Vagina (tissue), 2 donors: ENCODE measurements around the gene POU2F1. TPM values are rescaled to one million over a fixed set of nuclear protein-coding genes. Genes with fewer than 3 reads are reported as not detected.

Experiments used
- DNase-seq, 2 donors: peaks; one replicate each; pipeline ENCODE4 v3.0.0-alpha.2; 2017; ENCODE audit errors: extremely low spot score in 2 of 2
- H3K27ac ChIP-seq: fragments of 200-600 bp; sonication (generic); one replicate; pipeline ENCODE4 v1.5.1; 2019
- H3K27me3 ChIP-seq: fragments of 200-600 bp; sonication (generic); one replicate; pipeline ENCODE4 v1.5.1; 2019
- H3K36me3 ChIP-seq, 2 donors: fragments of 200-600 bp; sonication (generic); one replicate each; pipeline ENCODE4 v1.5.1; 2017 to 2019
- H3K4me1 ChIP-seq: fragments of 200-600 bp; sonication (generic); one replicate; pipeline ENCODE4 v1.5.1; 2019
- H3K4me3 ChIP-seq, 2 donors: fragments of 200-600 bp; sonication (generic); 1 replicate in 1 of 2; 2 replicates in 1 of 2; pipeline ENCODE4 v1.5.1; 2016 to 2019
- H3K9me3 ChIP-seq: fragments of 200-600 bp; sonication (generic); one replicate; pipeline ENCODE4 v1.5.1; 2019
- POLR2A ChIP-seq, 2 donors: fragments of 450-650 bp; IDR thresholded peaks; one replicate each; pipeline ENCODE4 v1.6.1; 2017; ENCODE audit warnings: antibody characterized with exemption in 2 of 2, mild to moderate bottlenecking in 2 of 2, moderate library complexity in 2 of 2
- POLR2AphosphoS5 ChIP-seq, 2 donors: sonication (generic); formaldehyde crosslinking; IDR thresholded peaks; one replicate each; pipeline ENCODE4 v1.9.0; 2017; ENCODE audit warnings: antibody characterized with exemption in 2 of 2, mild to moderate bottlenecking in 2 of 2, low read depth in 1 of 2; ENCODE audit not compliant: insufficient read depth in 1 of 2
- intact Hi-C: fragments of 100-400 bp; cut with DNase I; formaldehyde crosslinking; loops from one replicate; pipeline ENCODE4 v1.15.1; 2023
- total RNA-seq: library from RNA; depleted of rRNA; stranded (reverse); fragments of >200 nt; gene quantifications from one replicate; pipeline ENCODE4 v1.2.3, GENCODE V29; 2016
- TF ChIP-seq, protein P1 (sequence below), 3 experiments: fragments of 450-650 bp in 2 of 3; fragments of 200-600 bp in 1 of 3; sonication (generic) in 1 of 3; IDR thresholded peaks; one replicate each; pipeline ENCODE4 v1.5.1; 2017 to 2019; ENCODE audit warnings: antibody characterized with exemption in 3 of 3, mild to moderate bottlenecking in 2 of 3, moderate library complexity in 2 of 3

Gene POU2F1
- total RNA-seq, 1 donor from 2014 or later: 10.8 TPM

GRCh38 chr1:167248707-167249642 is 28.3 kb downstream of the POU2F1 start:
- TF ChIP-seq POLR2A (IDR thresholded peaks at IDR 0.05): no peak
- TF ChIP-seq, protein P1, sequence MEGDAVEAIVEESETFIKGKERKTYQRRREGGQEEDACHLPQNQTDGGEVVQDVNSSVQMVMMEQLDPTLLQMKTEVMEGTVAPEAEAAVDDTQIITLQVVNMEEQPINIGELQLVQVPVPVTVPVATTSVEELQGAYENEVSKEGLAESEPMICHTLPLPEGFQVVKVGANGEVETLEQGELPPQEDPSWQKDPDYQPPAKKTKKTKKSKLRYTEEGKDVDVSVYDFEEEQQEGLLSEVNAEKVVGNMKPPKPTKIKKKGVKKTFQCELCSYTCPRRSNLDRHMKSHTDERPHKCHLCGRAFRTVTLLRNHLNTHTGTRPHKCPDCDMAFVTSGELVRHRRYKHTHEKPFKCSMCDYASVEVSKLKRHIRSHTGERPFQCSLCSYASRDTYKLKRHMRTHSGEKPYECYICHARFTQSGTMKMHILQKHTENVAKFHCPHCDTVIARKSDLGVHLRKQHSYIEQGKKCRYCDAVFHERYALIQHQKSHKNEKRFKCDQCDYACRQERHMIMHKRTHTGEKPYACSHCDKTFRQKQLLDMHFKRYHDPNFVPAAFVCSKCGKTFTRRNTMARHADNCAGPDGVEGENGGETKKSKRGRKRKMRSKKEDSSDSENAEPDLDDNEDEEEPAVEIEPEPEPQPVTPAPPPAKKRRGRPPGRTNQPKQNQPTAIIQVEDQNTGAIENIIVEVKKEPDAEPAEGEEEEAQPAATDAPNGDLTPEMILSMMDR (IDR thresholded peaks at IDR 0.05): no peak
- TF ChIP-seq POLR2AphosphoS5 (IDR thresholded peaks at IDR 0.05; ENCODE audit: insufficient read depth in 1 of 2, low read depth in 1 of 2): no peak
- no peak overlapping the region for H3K27ac ChIP-seq
- H3K4me1 ChIP-seq: no peaks in the 10 kb centered on the region
- H3K36me3 ChIP-seq: no peaks in the 10 kb centered on the region
- H3K9me3 ChIP-seq: no peaks in the 10 kb centered on the region
- DNase-seq: no peak
- no peak overlapping the region for H3K4me3 ChIP-seq
- no peaks in the 10 kb centered on the region for H3K27me3 ChIP-seq
- intact Hi-C loops: no loop called here

GRCh38 chr1:167249702-167250101 is 29.0 kb downstream of the POU2F1 start:
- H3K4me1 ChIP-seq: no peaks in the 10 kb centered on the region
- H3K4me3 ChIP-seq: no peak overlapping the region
- DNase-seq: no peak
- no peaks in the 10 kb centered on the region for H3K9me3 ChIP-seq
- H3K36me3 ChIP-seq: no peaks in the 10 kb centered on the region
- TF ChIP-seq POLR2A (IDR thresholded peaks at IDR 0.05) (no peak), POLR2AphosphoS5 (IDR thresholded peaks at IDR 0.05; ENCODE audit: insufficient read depth in 1 of 2, low read depth in 1 of 2) (no peak)
- TF ChIP-seq, protein P1 (IDR thresholded peaks at IDR 0.05): no peak
- H3K27ac ChIP-seq: no peak overlapping the region
- intact Hi-C loops: no loop called here
- H3K27me3 ChIP-seq: no peaks in the 10 kb centered on the region

DNA sequence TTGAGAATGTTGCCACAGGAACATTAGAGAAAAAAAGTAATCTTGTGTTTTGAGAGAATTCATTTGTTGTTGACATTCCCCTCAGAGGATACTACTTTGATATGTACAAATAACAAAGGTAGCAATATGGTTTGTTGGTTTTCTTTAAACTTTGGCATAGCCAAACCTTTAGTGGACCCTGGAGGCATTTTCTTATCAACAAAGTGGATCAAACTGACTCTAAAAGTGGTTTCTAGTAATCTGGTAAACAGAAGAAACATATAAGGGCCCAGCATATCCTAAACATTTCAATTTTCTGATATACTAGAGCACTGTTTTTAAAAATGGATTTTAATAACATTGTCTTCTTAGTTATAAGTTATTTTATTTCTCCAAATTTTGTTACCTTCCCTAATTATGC is 29.8 kb downstream of the POU2F1 start:
- intact Hi-C loops: no loop called here
- TF ChIP-seq POLR2A (IDR thresholded peaks at IDR 0.05): no peak
- TF ChIP-seq, protein P1 (IDR thresholded peaks at IDR 0.05): no peak
- no peak for TF ChIP-seq POLR2AphosphoS5 (IDR thresholded peaks at IDR 0.05; ENCODE audit: insufficient read depth in 1 of 2, low read depth in 1 of 2)
- H3K27ac ChIP-seq: no peak overlapping the region

DNA sequence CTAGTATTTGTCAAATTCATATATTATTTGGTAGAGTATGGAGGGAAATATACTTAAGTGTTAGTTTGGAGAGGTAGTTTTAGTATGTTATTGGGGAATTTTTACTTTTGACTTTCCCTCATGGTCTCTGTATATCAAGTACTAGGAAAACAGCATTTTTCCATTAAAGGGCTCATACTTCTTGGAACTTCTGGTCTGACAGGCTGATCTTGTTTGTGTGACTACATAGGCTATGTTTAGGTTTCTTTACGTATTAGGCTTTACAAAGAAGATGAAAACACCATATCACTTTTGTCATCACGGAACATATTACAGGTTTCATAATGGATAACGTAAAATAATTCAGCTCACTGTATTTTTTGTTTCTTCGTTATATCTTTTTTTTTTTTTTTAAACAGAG is 30.8 kb downstream of the POU2F1 start:
- Histone ChIP-seq H3K27me3 (no peaks in the 10 kb centered on the region), H3K4me1 (no peaks in the 10 kb centered on the region), H3K36me3 (no peaks in the 10 kb centered on the region), H3K27ac (no peak overlapping the region), H3K9me3 (no peaks in the 10 kb centered on the region), H3K4me3 (no peak overlapping the region)
- TF ChIP-seq POLR2A (IDR thresholded peaks at IDR 0.05) (no peak), POLR2AphosphoS5 (IDR thresholded peaks at IDR 0.05; ENCODE audit: insufficient read depth in 1 of 2, low read depth in 1 of 2) (no peak)
- TF ChIP-seq, protein P1 (IDR thresholded peaks at IDR 0.05): no peak
- no peak for DNase-seq
- intact Hi-C loops: no loop called here

More for the DNA sequence above, 29.8 kb downstream of the POU2F1 start:
- H3K36me3 ChIP-seq: no peaks in the 10 kb centered on the region
- no peak for DNase-seq
- no peaks in the 10 kb centered on the region for H3K27me3 ChIP-seq
- H3K4me3 ChIP-seq: no peak overlapping the region
- H3K4me1 ChIP-seq: no peaks in the 10 kb centered on the region
- no peaks in the 10 kb centered on the region for H3K9me3 ChIP-seq

DNA sequence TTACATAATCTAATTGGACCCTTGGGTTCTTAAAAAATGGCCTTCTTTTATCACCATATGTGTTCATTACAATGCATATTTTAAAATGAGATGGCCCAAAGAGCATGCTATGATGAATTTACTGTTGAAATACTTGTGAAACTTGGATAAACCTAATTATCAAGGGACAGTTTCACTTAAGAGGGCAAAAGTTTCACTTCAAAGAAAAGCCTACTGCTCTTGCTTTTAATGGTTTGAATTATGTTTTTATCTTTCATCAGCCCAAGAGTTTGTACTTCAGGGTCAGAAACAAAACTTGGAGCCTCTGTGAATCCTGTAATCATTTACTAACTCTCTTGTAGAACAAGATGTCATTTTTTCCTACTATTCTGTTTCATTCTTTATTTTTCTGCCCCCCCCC is 32.3 kb downstream of the POU2F1 start:
- H3K4me3 ChIP-seq: no peak overlapping the region
- no peak overlapping the region for H3K27ac ChIP-seq
- H3K27me3 ChIP-seq: no peaks in the 10 kb centered on the region
- intact Hi-C loops: no loop called here
- TF ChIP-seq, protein P1 (IDR thresholded peaks at IDR 0.05): no peak
- TF ChIP-seq POLR2AphosphoS5 (IDR thresholded peaks at IDR 0.05; ENCODE audit: insufficient read depth in 1 of 2, low read depth in 1 of 2): no peak
- TF ChIP-seq POLR2A (IDR thresholded peaks at IDR 0.05): no peak
- no peaks in the 10 kb centered on the region for H3K36me3 ChIP-seq
- H3K4me1 ChIP-seq: no peaks in the 10 kb centered on the region
- no peaks in the 10 kb centered on the region for H3K9me3 ChIP-seq
- no peak for DNase-seq
